GM19240 (cell line): ENCODE measurements around the gene PLXND1.
"Not testable (repeated sequence)": the region's sequence is repeated elsewhere in the genome, so short reads cannot be mapped to it uniquely, and the experiment has no call there.

Experiments used
- DNase-seq: peaks from one replicate; pipeline ENCODE4 v3.0.0; 2011; ENCODE audit warnings: low spot score; ENCODE audit not compliant: insufficient read length

Gene PLXND1

GRCh38 chr3:129529436-129530210 is 76.9 kb downstream of the PLXND1 start:
- no peak for DNase-seq

- DNase-seq, result no peak
Measured at GRCh38 chr3:129528589-129529100, 77.8 kb downstream of the PLXND1 start, which contains the start of gene RHO. Gene RHO, plus strand, starts transcription at chr3:129528639. Its CDS starts 95 bp downstream, at chr3:129528734.

GRCh38 chr3:129527262-129527661 is 79.2 kb downstream of the PLXND1 start:
- no peak for DNase-seq

GRCh38 chr3:129526121-129526900 is 80.2 kb downstream of the PLXND1 start:
- DNase-seq, result peak; percentile 76

- no peak for DNase-seq
Measured at GRCh38 chr3:129525341-129525968, 81.0 kb downstream of the PLXND1 start.

GRCh38 chr3:129524081-129524480 is 82.4 kb downstream of the PLXND1 start:
- no peak for DNase-seq

GRCh38 chr3:129522953-129523352 is 83.5 kb downstream of the PLXND1 start:
- no peak for DNase-seq

- DNase-seq, result no peak
Measured at GRCh38 chr3:129521611-129522010, 84.9 kb downstream of the PLXND1 start.

GRCh38 chr3:129520960-129521359 is 85.5 kb downstream of the PLXND1 start:
- DNase-seq, result no peak

- DNase-seq, result no peak
Measured at GRCh38 chr3:129519896-129520715, 86.4 kb downstream of the PLXND1 start.

- DNase-seq, result no peak
Measured at GRCh38 chr3:129519449-129519848, 87.0 kb downstream of the PLXND1 start.

GRCh38 chr3:129518581-129518980 is 87.9 kb downstream of the PLXND1 start:
- no peak for DNase-seq

GRCh38 chr3:129518038-129518561 is 88.4 kb downstream of the PLXND1 start:
- no peak for DNase-seq

GRCh38 chr3:129517516-129517915 is 89.0 kb downstream of the PLXND1 start:
- DNase-seq, result no peak

- not testable (repeated sequence) for DNase-seq
Measured at GRCh38 chr3:129515821-129516432, 90.5 kb downstream of the PLXND1 start.

- DNase-seq, result not testable (repeated sequence)
Measured at GRCh38 chr3:129515108-129515820, 91.2 kb downstream of the PLXND1 start.

- DNase-seq, result no peak
Measured at GRCh38 chr3:129514563-129514962, 91.9 kb downstream of the PLXND1 start.

- no peak for DNase-seq
Measured at GRCh38 chr3:129514110-129514509, 92.4 kb downstream of the PLXND1 start.

- DNase-seq, result no peak
Measured at GRCh38 chr3:129513705-129514104, 92.8 kb downstream of the PLXND1 start.

GRCh38 chr3:129512595-129512994 is 93.9 kb downstream of the PLXND1 start:
- no peak for DNase-seq
